WTC11 (cell line): Measurements from ENCODE around the gene KIAA2012. TPM values are rescaled to one million over a fixed set of nuclear protein-coding genes. Genes with fewer than 3 reads are reported as not detected.

Experiments
- ATAC-seq: fragments of 200-7000 bp; cut with Tn5 transposase; 2 replicates; pipeline ENCODE4 v1.10.0; 2021; ENCODE audit warnings: mild to moderate bottlenecking, moderate library complexity
- CTCF ChIA-PET: fragments of 300-600 bp; sonication (Branson Sonifier 250); formaldehyde crosslinking; loops from one replicate; lab custom pipeline; 2021; ENCODE audit warnings: antibody characterized with exemption; lab: Charles Lee
- POLR2A ChIA-PET: fragments of 350-600 bp; sonication (Branson Sonifier 250); formaldehyde crosslinking; loops from one replicate; lab custom pipeline; 2021; ENCODE audit warnings: antibody characterized with exemption; lab: Charles Lee
- DNase-seq: peaks from one replicate; pipeline ENCODE4 v3.0.0; 2021; ENCODE audit warnings: low spot score
- H3K27ac Mint-ChIP-seq: 2 replicates; pipeline ENCODE4 v1.8.0; 2021; ENCODE audit warnings: mixed read lengths
- H3K27me3 Mint-ChIP-seq: 2 replicates; pipeline ENCODE4 v1.8.0; 2021; ENCODE audit warnings: low read depth, mild to moderate bottlenecking, moderate library complexity, mixed read lengths
- H3K36me3 Mint-ChIP-seq: 2 replicates; pipeline ENCODE4 v1.8.0; 2021; ENCODE audit warnings: mixed read lengths
- H3K4me1 Mint-ChIP-seq: 2 replicates; pipeline ENCODE4 v1.8.0; 2022; ENCODE audit warnings: mixed read lengths
- H3K4me3 Mint-ChIP-seq: 2 replicates; pipeline ENCODE4 v1.8.0; 2021; ENCODE audit warnings: mild to moderate bottlenecking, moderate library complexity, mixed read lengths
- H3K9me3 Mint-ChIP-seq: 2 replicates; pipeline ENCODE4 v1.8.0; 2021; ENCODE audit warnings: mixed read lengths
- CREB1 ChIP-seq: sonication (generic); formaldehyde crosslinking; IDR thresholded peaks from 2 replicates; pipeline ENCODE4 v1.8.0; 2023; ENCODE audit warnings: mild to moderate bottlenecking, missing genetic modification reagents
- FOXK1 ChIP-seq: sonication (generic); formaldehyde crosslinking; IDR thresholded peaks from 2 replicates; pipeline ENCODE4 v1.8.0; 2022; ENCODE audit warnings: mild to moderate bottlenecking, moderate library complexity, missing genetic modification reagents
- FOXP1 ChIP-seq: sonication (generic); formaldehyde crosslinking; IDR thresholded peaks from 2 replicates; pipeline ENCODE4 v1.8.0; 2022; ENCODE audit warnings: missing genetic modification reagents, mild to moderate bottlenecking, moderate library complexity, borderline replicate concordance
- HMGA2 ChIP-seq: fragments of 250-450 bp; sonication (Bioruptor Pico); IDR thresholded peaks from 2 replicates; pipeline ENCODE4 v1.4.0; 2021; ENCODE audit warnings: mild to moderate bottlenecking, moderate library complexity
- MXD4 ChIP-seq: fragments of 250-450 bp; sonication (Bioruptor Pico); IDR thresholded peaks from 2 replicates; pipeline ENCODE4 v1.8.0; 2021; ENCODE audit warnings: mild to moderate bottlenecking, moderate library complexity, borderline replicate concordance
- SOX15 ChIP-seq: fragments of 250-450 bp; sonication (Bioruptor Pico); IDR thresholded peaks from 2 replicates; pipeline ENCODE4 v1.9.0; 2021; ENCODE audit warnings: mild to moderate bottlenecking
- ZNF232 ChIP-seq: sonication (generic); formaldehyde crosslinking; IDR thresholded peaks from 2 replicates; pipeline ENCODE4 v1.8.0; 2022; ENCODE audit warnings: mild to moderate bottlenecking, missing genetic modification reagents
- ZNF317 ChIP-seq: sonication (generic); formaldehyde crosslinking; IDR thresholded peaks from 2 replicates; pipeline ENCODE4 v1.8.1; 2023; ENCODE audit warnings: low read depth, mild to moderate bottlenecking, moderate library complexity, missing genetic modification reagents, borderline replicate concordance
- ZNF416 ChIP-seq: fragments of 250-450 bp; sonication (Bioruptor Pico); IDR thresholded peaks from 2 replicates; pipeline ENCODE4 v1.9.0; 2021; ENCODE audit warnings: mild to moderate bottlenecking, inconsistent platforms
- total RNA-seq: library from RNA; stranded (reverse); gene quantifications from 3 replicates; pipeline ENCODE4 v1.2.3, GENCODE V29; 2021
- TF ChIP-seq, protein P1 (sequence below): sonication (generic); formaldehyde crosslinking; IDR thresholded peaks from 2 replicates; pipeline ENCODE4 v1.8.0; 2023; ENCODE audit warnings: missing genetic modification reagents, mild to moderate bottlenecking, borderline replicate concordance
- TF ChIP-seq, protein P2 (sequence below): sonication (generic); formaldehyde crosslinking; IDR thresholded peaks from 2 replicates; pipeline ENCODE4 v1.8.1; 2023; ENCODE audit warnings: mild to moderate bottlenecking, missing genetic modification reagents, moderate library complexity
- TF ChIP-seq, protein P3 (sequence below): sonication (generic); formaldehyde crosslinking; IDR thresholded peaks from 2 replicates; pipeline ENCODE4 v1.8.0; 2023; ENCODE audit warnings: missing genetic modification reagents
- TF ChIP-seq, protein P4 (sequence below): sonication (generic); formaldehyde crosslinking; IDR thresholded peaks from 2 replicates; pipeline ENCODE4 v1.8.1; 2023; ENCODE audit warnings: mild to moderate bottlenecking, moderate library complexity, missing genetic modification reagents
- TF ChIP-seq, protein P5 (sequence below): fragments of 250-450 bp; sonication (Bioruptor Pico); IDR thresholded peaks from 2 replicates; pipeline ENCODE4 v1.9.0; 2021; ENCODE audit warnings: mild to moderate bottlenecking
- TF ChIP-seq, protein P6 (sequence below): sonication (generic); formaldehyde crosslinking; IDR thresholded peaks from 2 replicates; pipeline ENCODE4 v1.8.0; 2022; ENCODE audit warnings: mild to moderate bottlenecking, missing genetic modification reagents
- TF ChIP-seq, protein P7 (sequence below): sonication (generic); formaldehyde crosslinking; IDR thresholded peaks from 2 replicates; pipeline ENCODE4 v1.8.1; 2022; ENCODE audit warnings: missing genetic modification reagents, borderline replicate concordance
- TF ChIP-seq, protein P8 (sequence below): fragments of 250-450 bp; sonication (Bioruptor Pico); conservative IDR thresholded peaks from 2 replicates; pipeline ENCODE4 v1.9.0; 2021; ENCODE audit warnings: mild to moderate bottlenecking

The KIAA2012 gene
- total RNA-seq, 1 experiment from 2014 or later = not detected

DNA sequence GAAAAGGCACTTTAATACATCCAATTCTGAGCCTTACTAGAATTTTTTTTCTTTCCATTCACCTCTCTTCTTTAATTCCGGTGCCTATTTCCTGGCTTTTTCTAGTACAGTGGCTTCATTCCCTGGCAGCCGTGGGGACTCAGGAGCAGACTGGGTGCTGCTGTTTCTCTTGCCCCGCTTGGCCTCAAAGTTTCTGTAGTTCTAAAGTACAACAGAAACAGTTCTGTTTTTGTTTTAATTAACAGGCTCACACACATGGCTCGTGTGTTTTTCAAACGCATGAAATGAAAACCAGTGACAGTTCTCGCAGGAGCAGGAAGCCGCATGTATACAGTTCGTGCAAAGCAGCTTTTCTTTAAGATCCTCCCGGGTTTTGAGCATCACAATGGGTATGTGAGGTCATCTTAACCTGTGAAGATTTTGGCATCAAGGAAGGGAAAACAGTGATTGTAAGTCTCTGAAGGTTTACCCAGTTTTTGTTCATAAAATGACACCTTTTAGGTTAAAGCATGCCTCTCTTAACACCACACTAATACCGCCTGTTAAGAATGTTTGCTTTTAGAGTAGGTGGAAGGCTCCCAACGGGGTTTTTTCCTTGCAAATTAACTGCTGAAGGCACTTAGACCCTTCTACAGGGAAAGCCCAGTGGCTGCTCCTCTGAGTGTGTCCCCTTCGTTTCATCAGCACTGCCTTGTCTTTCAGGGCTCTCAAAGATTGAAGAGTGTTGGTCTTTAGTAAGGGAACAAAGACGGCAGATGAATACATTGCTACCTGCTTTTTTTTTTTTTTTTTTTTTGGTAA, 33.6 kb upstream of the KIAA2012 start (continued):
- TF ChIP-seq, protein P1, sequence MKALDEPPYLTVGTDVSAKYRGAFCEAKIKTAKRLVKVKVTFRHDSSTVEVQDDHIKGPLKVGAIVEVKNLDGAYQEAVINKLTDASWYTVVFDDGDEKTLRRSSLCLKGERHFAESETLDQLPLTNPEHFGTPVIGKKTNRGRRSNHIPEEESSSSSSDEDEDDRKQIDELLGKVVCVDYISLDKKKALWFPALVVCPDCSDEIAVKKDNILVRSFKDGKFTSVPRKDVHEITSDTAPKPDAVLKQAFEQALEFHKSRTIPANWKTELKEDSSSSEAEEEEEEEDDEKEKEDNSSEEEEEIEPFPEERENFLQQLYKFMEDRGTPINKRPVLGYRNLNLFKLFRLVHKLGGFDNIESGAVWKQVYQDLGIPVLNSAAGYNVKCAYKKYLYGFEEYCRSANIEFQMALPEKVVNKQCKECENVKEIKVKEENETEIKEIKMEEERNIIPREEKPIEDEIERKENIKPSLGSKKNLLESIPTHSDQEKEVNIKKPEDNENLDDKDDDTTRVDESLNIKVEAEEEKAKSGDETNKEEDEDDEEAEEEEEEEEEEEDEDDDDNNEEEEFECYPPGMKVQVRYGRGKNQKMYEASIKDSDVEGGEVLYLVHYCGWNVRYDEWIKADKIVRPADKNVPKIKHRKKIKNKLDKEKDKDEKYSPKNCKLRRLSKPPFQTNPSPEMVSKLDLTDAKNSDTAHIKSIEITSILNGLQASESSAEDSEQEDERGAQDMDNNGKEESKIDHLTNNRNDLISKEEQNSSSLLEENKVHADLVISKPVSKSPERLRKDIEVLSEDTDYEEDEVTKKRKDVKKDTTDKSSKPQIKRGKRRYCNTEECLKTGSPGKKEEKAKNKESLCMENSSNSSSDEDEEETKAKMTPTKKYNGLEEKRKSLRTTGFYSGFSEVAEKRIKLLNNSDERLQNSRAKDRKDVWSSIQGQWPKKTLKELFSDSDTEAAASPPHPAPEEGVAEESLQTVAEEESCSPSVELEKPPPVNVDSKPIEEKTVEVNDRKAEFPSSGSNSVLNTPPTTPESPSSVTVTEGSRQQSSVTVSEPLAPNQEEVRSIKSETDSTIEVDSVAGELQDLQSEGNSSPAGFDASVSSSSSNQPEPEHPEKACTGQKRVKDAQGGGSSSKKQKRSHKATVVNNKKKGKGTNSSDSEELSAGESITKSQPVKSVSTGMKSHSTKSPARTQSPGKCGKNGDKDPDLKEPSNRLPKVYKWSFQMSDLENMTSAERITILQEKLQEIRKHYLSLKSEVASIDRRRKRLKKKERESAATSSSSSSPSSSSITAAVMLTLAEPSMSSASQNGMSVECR (CRISPR knock-in tag) = no peak
- no peak for TF ChIP-seq ZNF232 (CRISPR knock-in tag)
- TF ChIP-seq, all 79 proteins: peak for 2

DNA sequence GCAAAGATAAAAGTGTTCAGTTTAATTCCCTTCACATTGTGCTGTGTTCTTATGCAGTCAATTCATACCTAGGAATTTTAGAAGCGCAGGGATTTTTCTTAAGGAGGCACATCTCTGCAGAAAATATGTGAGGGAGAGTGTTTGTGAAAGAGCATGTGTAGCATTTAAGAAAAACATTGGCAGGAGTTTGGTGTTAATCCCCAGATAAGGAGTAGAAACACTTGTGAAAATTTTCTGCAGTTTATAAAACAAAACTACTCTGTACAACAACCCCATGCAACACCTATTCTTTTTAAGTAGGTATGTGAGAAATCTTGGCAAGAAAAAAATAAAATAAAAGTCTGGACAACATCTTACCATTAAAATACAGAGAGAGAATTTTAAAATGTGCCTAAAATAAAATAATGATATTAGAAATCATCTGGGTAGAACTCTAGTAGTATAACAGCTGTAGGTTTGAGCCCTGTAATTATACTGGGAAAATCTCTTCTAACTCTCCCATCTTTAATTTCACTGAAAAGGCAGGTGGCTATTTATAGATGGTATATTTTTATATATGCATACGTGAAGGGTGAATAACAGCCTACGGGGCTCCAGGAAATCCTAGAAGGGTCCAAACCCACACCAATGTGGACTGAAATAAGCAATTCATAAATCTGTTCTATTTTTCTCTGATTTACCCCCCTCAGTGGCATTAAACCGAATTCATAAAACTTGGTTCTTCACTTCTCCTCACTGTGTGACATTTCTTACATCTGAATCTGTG, 32.8 kb upstream of the KIAA2012 start:
- ChIA-PET POLR2A (interaction anchor here (1.5 kb wide), 1 partner anchor 260 kb away, joined by 6 read pairs; the partner anchor contains the start of gene ALS2), CTCF (interaction anchor here (1.0 to 2.0 kb wide), 6 partner anchors 20 to 180 kb away, joined by 3 to 9 read pairs (median 6); no protein-coding TSS in a partner anchor)
- TF ChIP-seq, protein P2, sequence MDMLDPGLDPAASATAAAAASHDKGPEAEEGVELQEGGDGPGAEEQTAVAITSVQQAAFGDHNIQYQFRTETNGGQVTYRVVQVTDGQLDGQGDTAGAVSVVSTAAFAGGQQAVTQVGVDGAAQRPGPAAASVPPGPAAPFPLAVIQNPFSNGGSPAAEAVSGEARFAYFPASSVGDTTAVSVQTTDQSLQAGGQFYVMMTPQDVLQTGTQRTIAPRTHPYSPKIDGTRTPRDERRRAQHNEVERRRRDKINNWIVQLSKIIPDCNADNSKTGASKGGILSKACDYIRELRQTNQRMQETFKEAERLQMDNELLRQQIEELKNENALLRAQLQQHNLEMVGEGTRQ (CRISPR knock-in tag) = no peak
- TF ChIP-seq ZNF317 (no peak), HMGA2 (no peak), CREB1 (CRISPR knock-in tag) (no peak)
- Mint-ChIP-seq H3K36me3 (no peaks in the 10 kb centered on the region; the same call in none of the 2 replicates), H3K9me3 (no peaks in the 10 kb centered on the region), H3K27ac (peak overlapping the region; percentile 87; the same call in 1 of the 2 replicates), H3K4me3 (peak overlapping the region; percentile 70), H3K4me1 (peaks cover 35% of the 10 kb centered on the region), H3K27me3 (peaks cover 17% of the 10 kb centered on the region)
- ATAC-seq = no peak
- DNase-seq = no peak

DNA sequence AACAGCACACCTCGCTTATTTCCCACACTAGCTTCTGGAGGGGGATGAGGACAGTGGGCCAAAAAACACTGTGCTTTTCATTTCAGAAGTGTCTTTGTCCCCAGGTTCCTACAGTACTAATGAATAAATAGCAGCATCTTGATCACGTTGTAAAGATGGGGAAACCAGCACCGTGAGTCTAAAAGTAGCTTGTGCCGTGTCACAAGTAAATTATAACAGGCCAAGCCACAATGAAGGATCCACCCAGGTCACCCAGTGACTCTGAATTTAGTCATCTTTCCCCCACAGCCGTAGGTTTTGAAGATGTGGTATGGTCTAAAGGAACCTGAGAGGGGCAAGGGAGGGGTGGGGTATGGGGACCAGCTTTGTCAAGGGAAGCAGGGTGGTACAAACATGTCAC, 30.6 kb upstream of the KIAA2012 start:
- H3K27me3 Mint-ChIP-seq = peaks cover 17% of the 10 kb centered on the region
- POLR2A ChIA-PET = interaction anchor here (1.0 kb wide), 1 partner anchor 18 kb away, joined by 3 read pairs; no protein-coding TSS in a partner anchor
- no peak overlapping the region for H3K27ac Mint-ChIP-seq
- no peaks in the 10 kb centered on the region for H3K9me3 Mint-ChIP-seq
- H3K36me3 Mint-ChIP-seq = no peaks in the 10 kb centered on the region; the same call in none of the 2 replicates
- H3K4me3 Mint-ChIP-seq = no peak overlapping the region
- no peak for ATAC-seq
- CTCF ChIA-PET = no interaction called here
- H3K4me1 Mint-ChIP-seq = peaks cover 38% of the 10 kb centered on the region
- no peak for DNase-seq
- TF ChIP-seq, protein P3, sequence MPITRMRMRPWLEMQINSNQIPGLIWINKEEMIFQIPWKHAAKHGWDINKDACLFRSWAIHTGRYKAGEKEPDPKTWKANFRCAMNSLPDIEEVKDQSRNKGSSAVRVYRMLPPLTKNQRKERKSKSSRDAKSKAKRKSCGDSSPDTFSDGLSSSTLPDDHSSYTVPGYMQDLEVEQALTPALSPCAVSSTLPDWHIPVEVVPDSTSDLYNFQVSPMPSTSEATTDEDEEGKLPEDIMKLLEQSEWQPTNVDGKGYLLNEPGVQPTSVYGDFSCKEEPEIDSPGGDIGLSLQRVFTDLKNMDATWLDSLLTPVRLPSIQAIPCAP (CRISPR knock-in tag) = no peak
- TF ChIP-seq FOXK1 (CRISPR knock-in tag) (no peak), FOXP1 (CRISPR knock-in tag) (no peak), ZNF416 (CRISPR knock-in tag) (no peak), SOX15 (CRISPR knock-in tag) (no peak), MXD4 (CRISPR knock-in tag) (no peak), ZNF317 (no peak)
- TF ChIP-seq, protein P4, sequence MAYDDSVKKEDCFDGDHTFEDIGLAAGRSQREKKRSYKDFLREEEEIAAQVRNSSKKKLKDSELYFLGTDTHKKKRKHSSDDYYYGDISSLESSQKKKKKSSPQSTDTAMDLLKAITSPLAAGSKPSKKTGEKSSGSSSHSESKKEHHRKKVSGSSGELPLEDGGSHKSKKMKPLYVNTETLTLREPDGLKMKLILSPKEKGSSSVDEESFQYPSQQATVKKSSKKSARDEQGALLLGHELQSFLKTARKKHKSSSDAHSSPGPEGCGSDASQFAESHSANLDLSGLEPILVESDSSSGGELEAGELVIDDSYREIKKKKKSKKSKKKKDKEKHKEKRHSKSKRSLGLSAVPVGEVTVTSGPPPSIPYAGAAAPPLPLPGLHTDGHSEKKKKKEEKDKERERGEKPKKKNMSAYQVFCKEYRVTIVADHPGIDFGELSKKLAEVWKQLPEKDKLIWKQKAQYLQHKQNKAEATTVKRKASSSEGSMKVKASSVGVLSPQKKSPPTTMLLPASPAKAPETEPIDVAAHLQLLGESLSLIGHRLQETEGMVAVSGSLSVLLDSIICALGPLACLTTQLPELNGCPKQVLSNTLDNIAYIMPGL (CRISPR knock-in tag) = no peak
- TF ChIP-seq, protein P5, sequence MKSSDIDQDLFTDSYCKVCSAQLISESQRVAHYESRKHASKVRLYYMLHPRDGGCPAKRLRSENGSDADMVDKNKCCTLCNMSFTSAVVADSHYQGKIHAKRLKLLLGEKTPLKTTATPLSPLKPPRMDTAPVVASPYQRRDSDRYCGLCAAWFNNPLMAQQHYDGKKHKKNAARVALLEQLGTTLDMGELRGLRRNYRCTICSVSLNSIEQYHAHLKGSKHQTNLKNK (CRISPR knock-in tag) = no peak
- TF ChIP-seq, protein P6, sequence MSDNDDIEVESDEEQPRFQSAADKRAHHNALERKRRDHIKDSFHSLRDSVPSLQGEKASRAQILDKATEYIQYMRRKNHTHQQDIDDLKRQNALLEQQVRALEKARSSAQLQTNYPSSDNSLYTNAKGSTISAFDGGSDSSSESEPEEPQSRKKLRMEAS (CRISPR knock-in tag) = no peak
- TF ChIP-seq, protein P7, sequence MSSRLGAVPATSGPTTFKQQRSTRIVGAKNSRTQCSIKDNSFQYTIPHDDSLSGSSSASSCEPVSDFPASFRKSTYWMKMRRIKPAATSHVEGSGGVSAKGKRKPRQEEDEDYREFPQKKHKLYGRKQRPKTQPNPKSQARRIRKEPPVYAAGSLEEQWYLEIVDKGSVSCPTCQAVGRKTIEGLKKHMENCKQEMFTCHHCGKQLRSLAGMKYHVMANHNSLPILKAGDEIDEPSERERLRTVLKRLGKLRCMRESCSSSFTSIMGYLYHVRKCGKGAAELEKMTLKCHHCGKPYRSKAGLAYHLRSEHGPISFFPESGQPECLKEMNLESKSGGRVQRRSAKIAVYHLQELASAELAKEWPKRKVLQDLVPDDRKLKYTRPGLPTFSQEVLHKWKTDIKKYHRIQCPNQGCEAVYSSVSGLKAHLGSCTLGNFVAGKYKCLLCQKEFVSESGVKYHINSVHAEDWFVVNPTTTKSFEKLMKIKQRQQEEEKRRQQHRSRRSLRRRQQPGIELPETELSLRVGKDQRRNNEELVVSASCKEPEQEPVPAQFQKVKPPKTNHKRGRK (CRISPR knock-in tag) = no peak
- TF ChIP-seq, protein P8, sequence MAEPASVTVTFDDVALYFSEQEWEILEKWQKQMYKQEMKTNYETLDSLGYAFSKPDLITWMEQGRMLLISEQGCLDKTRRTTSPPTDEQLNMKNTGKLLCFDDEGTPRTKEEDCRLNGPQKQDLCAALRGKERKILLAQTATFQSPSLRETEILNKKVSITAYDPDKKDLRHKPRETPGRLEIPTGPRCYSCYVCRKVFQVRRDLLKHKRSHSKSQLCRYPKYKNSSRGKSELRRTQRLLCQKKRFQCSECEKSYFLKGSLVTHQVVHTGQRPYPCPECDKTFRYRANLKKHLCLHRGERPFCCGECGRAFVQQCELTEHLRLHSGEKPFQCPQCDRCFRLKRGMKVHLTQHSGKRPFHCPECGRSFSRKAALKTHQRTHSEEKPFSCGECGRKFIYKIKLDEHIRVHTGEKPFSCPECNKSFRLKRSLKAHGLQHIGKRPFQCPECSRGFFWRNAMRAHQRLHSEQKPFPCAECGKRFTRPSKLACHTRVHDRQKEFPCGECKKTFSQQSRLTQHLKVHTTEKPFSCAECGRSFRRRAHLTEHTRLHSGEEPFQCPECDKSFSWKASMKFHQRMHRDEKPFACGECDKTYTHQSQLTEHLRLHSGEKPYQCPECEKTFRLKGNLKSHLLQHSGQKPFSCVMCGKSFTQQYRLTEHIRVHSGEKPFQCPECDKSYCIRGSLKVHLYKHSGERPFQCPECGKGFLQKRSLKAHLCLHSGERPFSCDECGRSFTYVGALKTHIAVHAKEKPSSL (CRISPR knock-in tag) = no peak
